KBM-7 (cell line): ENCODE results near the gene EPB41L2.
"Not testable (repeated sequence)": the region's sequence is repeated elsewhere in the genome, so short reads cannot be mapped to it uniquely, and the experiment has no call there.

Experiments used
- DNase-seq: peaks from one replicate; pipeline ENCODE4 v3.0.0-alpha.2; 2015
- in situ Hi-C: fragments of 300-500 bp; cut with MboI; formaldehyde crosslinking; loops from 2 replicates; pipeline ENCODE4 v1.14.3; 2020; ENCODE audit warnings: low sequenced_read_pairs, low pct_unique_long_range_greater_than_20kb, mixed read lengths

EPB41L2 gene

DNA sequence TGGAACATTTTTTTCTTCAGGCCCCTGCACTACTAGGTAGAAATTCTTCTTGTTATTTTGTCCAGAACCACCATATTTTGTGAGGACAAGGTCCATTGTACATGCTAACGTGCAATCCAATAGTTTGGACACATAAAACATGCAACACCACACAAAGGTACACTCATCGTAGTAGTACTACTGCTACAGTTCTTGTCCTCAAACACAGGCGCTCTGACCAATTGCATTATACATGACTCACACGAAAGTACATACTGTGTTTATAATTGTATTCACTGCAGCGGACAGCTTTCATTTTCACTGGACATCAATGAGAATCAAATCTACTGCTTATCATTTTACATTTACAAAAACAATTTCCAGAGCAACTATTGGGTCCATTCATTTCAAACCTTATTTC lies 251.1 kb downstream of the EPB41L2 start:
- DNase-seq = no peak
- in situ Hi-C loops = no loop called here

DNA sequence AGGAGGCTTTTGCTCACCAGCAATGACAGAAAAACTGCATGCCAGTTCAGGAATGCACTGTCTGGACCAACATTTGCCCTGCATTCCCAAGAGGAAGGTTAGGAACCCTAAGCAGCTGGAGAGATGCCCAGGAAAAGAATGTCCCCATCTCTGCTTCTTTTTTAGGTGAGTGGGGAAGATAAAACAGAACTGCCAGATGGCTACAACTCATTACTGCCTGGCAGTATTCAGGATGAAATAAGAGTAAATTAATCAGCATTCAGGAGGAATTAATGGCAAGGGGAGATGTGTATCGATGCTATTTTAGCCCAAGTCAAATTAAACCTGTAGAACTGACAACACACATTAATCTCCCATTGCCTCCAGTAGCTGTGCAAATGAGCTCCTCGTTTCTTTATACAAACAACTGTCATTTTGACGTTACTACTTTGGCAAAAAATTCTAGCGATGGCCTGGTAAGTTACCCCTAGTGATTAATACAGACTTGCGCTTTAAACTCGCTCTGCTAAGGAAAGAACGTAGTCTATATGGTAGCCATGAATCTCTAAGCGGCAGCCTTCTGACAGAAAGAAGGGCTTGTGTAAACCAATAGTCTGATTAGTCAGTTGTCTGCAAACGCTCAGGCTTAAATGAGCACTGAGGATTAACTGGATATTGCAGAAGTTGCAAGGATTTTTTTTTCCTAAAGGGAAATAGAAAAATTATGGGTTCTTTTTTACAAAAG lies 252.6 kb downstream of the EPB41L2 start:
- no peak for DNase-seq
- in situ Hi-C loops = no loop called here

DNA sequence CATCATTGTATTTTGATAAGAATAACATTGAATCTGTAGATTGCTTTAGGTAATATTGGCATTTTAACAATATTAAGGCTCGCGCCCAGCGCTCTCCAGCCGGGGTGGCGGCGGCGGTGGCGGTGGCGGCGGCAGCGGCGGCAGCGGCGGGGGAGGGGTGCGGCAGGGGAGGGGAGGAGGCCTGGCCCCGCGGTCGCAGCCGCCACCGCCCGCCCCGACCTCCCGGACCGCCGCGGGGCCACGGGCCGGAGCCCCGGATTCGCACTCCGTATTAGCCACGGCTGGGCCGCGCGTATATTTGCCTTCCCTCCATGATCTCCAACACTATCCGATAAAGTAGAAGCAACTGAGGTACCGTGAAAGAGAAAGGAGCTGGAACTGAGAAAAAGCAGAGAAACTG lies 261.7 kb downstream of the EPB41L2 start:
- in situ Hi-C loops, DNase-seq: not testable (repeated sequence)

DNA sequence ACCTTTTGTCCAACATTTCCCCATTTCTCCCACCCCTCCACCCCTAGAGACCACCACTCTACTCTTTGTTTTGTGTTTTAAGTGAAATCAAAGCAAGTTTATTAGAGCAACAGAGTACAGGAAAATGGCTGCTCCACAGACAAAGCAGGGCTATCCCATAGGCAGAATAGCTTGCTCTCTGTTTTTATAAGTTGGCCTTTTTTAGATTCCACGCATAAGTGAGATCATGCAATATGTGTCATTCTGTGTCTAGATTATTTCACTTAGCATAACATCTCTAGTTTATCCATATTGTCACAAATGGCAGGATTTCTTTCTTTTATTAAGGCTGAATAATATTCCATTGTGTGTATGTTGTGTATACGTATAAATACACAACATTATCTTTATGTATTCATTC lies 266.0 kb downstream of the EPB41L2 start:
- in situ Hi-C loops = no loop called here
- DNase-seq = no peak

DNA sequence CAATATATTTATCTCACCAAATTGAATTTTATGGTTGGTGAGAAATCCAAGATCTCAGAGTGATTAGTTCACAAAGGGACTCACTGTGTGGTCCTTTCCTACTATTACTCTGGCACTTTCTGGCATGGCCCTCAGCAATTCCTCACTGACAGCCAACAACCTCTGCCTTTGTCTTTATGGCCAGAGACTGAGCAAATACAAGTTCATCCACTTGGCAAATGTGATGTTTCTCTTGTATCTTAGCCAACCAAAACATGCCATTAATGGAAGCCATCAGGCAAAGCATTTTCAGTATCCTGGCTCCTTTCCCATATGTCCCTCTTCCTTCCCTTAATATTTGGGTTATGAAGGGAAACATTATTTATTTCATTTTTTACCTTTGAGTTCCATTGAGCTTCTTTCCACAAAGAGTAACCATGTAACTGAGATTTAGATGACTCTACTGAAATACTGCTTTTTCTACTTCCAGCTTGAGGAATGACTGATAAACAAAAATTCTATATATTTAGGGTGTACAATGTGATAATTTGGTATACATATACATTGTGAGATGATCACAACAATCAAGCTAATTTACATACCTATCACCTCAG lies 266.6 kb downstream of the EPB41L2 start:
- in situ Hi-C loops = no loop called here

DNA sequence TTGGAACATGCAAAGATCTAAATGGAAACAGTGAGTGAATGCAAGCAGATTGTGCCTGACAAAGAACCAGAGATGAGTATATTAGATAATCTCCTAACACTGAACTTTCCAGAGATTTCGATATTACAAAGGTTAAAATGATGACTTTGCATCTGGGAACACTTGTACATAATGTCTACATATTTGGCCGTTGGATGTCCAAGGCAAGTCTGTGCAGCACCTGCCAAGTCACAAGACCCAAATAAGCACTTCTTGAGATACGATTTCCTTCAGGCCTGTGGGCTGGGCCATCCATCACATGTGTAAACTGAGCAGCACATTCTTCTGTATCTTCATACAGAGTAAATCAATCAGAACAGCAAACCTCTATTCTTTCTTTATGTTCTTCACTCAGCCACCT lies 268.3 kb downstream of the EPB41L2 start:
- no peak for DNase-seq
- in situ Hi-C loops = no loop called here

More for the DNA sequence above, 266.6 kb downstream of the EPB41L2 start:
- no peak for DNase-seq

DNA sequence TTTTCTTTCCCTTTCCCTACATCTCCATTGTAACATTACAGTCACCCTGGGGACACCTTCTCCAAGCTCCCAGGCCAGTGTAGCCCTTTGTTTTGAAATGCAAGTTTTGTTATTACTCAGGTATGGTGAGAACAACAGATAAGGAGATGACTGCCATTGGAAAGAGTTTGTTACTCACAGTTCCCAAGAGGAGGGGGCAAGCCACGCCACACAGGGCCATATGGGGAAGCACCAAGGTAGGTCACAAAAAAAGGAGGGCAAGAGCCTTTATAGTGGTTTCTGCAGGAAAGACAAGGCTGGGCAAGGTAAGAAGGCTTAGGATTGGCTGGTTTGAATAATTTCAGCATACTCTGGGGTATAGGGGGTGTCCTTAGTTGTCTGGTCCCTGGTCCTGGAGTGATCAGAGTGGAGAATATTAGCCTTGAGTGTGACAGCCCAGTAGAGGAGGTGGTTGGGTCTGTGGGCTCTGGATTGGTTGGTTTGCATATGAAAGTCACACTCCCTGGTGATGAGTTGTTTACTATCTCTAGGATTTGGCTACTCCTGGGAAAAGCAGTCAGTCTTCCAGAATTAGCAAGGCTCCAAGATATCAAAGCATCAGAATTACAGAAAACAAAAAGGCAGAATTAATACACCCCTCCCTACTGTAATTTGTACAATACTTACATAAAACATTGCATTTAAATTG lies 268.9 kb downstream of the EPB41L2 start:
- no peak for DNase-seq
- in situ Hi-C loops = no loop called here
